Measurements from ENCODE around the gene GALNT9.

The GALNT9 gene

DNA sequence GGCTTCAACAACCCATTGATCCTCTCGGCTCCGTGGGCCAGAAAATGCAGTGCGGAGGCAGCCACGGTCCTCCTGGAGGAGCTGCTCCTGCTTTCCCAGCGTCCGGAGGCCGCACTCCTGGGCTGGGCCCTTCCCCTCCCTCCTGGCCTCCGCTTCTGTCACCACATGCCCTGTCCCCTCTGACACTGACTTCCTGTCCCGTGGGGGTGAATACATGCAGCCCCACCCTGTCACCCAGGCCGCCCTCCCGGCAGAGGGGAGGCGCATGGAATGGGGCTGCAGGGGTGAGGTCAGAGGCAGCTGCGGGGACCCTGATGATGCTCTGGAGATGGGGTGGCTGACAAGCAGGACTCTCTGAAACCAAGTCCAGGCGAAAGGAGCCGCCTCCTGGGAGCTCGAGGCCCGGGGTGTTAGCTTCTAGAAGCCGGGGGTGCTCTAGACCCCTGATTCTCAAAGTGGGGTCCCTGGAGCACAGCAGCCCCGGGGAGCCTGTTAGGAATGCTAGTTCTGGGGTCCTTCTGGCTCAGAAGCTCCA is 152.9 kb downstream of the GALNT9 start:
- no peak overlapping the region for H3K4me3 ChIP-seq (ENCODE audit: low read depth, low read length)
- DNase-seq (ENCODE audit: low read depth, low spot score), result no peak
- POLR2A ChIA-PET, result no interaction called here
- CTCF ChIA-PET, result interaction anchor here (1.7 kb wide), 1 partner anchor 237 kb away, joined by 3 read pairs; no protein-coding TSS in a partner anchor
- TF ChIP-seq, protein P1, sequence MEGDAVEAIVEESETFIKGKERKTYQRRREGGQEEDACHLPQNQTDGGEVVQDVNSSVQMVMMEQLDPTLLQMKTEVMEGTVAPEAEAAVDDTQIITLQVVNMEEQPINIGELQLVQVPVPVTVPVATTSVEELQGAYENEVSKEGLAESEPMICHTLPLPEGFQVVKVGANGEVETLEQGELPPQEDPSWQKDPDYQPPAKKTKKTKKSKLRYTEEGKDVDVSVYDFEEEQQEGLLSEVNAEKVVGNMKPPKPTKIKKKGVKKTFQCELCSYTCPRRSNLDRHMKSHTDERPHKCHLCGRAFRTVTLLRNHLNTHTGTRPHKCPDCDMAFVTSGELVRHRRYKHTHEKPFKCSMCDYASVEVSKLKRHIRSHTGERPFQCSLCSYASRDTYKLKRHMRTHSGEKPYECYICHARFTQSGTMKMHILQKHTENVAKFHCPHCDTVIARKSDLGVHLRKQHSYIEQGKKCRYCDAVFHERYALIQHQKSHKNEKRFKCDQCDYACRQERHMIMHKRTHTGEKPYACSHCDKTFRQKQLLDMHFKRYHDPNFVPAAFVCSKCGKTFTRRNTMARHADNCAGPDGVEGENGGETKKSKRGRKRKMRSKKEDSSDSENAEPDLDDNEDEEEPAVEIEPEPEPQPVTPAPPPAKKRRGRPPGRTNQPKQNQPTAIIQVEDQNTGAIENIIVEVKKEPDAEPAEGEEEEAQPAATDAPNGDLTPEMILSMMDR (IDR thresholded peaks at IDR 0.05; ENCODE audit: insufficient read depth, low read length, missing control alignments), result no peak

DNA sequence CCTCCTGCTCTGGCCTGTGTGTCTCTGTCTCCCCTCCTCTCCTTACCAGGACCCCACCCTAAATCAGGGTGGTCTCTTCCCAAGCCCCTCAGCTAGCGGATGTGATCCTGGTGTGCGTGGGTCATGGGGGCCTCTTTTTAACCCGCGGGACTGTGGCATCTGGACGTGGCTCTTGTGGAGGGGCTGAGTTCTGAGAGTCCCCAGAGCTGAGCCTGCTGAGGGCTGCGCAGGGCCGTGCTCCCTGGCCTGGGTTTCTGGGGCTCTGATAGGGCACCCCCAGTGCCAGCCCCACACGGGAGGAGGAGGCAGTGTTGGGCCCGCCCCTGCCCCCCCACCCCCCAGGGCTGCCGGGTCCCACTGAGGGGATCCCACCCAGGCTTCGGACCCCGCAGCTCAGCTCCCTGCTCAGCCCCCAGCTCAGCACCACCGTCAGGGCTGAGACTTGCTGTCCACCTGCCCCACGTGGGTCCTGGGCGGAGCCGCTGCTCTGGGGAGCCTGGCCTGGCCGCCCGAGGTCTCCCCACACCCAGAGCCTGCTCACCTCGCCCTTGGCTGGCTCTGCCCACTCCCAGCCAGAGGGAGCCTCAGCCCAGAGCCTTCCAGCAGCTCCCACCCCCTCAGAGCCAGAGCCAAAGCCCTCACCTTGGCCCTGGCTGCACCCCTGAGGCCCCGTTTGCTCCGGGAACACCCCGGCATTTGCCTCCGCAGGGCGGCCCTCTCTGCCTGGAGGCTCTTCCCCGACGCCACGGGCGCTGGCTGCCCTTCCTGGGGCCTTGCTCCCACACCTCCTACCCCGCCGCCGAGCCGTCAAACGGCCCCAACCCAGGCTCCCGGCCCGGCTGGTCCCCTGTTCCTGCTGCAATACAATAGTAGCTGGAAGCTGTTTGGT is 153.6 kb downstream of the GALNT9 start:
- no peak for DNase-seq (ENCODE audit: low read depth, low spot score)
- POLR2A ChIA-PET, result no interaction called here
- H3K4me3 ChIP-seq (ENCODE audit: low read depth, low read length), result no peak overlapping the region
- TF ChIP-seq, protein P1 (IDR thresholded peaks at IDR 0.05; ENCODE audit: insufficient read depth, low read length, missing control alignments), result no peak
- CTCF ChIA-PET, result interaction anchor here (1.5 to 1.7 kb wide), 2 partner anchors 22 to 238 kb away, joined by 3 read pairs; no protein-coding TSS in a partner anchor

DNA sequence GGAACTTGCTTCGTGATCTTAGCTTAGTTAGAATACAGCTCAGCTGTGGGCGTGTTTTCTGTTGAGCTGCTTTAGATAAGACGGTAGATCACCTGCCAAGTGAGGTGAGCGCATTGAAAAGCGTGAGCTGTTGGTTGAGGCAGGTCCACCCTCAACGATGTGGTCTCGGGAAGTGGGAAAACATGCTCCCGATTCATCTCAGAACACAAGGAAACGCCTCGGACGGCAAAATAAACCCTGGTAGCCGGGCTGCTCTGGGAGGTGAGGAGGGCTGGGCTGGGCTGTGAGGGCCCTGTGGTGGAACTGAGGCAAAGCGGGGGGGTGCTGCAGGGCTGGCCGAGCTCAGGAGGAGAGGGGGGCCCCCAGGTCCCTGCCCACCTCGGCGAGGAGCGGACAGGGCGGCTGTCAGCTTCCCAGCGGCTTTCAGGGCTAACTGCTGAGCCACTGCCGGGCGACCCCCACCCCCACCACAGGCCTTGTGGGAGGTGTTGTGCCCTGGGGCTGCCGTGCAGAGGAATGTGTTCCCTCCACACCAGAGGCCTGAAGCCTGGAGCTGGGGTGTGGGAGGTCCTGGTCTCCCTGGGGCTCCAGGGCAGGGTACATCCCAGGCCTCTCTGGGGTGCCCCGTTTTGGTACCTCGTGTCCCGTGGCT is 154.4 kb downstream of the GALNT9 start:
- DNase-seq (ENCODE audit: low read depth, low spot score), result no peak
- no peak overlapping the region for H3K4me3 ChIP-seq (ENCODE audit: low read depth, low read length)
- ChIA-PET POLR2A (no interaction called here), CTCF (interaction anchor here (1.5 to 1.7 kb wide), 2 partner anchors 21 to 239 kb away, joined by 3 read pairs; no protein-coding TSS in a partner anchor)
- TF ChIP-seq, protein P1 (IDR thresholded peaks at IDR 0.05; ENCODE audit: insufficient read depth, low read length, missing control alignments), result no peak

DNA sequence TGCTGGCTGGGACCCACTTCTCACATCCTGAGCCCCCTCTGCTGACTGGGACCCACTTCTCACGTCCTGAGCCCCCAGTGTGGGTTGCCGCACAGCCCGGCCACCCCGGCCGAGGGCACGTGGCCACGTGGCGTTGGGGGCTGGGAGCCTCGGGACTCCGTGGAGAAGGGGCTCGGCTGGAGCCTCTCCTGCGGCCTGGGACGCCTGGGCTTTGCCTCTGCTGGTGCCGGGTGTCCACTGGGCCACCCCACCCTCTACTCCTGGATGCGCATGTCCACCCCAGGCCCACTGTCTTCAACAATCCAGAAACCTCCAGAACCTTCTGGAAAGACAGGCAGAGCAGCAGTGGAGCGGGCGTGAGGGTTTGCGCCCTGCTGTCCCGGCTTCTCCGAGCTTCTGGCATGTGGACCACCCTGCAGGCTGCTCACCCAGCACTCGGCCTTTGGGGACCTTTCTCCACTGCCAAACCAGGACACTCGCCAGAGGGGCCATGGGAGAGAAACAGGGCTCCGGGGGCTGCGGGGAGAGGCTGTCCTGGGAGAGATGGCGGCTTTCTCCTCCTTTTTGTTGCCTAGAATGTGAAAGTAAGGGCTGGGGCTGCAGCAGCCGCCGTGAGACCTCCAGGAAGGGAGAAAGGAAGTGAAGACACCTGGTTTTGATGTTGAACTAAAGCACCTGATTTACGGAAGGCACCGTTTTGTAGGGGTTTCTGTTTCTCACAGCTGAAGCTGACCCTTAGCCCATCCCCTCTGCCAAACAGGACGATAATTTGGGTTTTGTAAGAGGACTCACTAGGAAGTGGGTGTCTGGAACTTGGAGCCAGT is 155.2 kb downstream of the GALNT9 start:
- no peak overlapping the region for H3K4me3 ChIP-seq (ENCODE audit: low read depth, low read length)
- ChIA-PET CTCF (interaction anchor here (1.5 kb wide), 1 partner anchor 21 kb away, joined by 3 read pairs; no protein-coding TSS in a partner anchor), POLR2A (no interaction called here)
- TF ChIP-seq, protein P1 (IDR thresholded peaks at IDR 0.05; ENCODE audit: insufficient read depth, low read length, missing control alignments), result no peak
- DNase-seq (ENCODE audit: low read depth, low spot score), result no peak

DNA sequence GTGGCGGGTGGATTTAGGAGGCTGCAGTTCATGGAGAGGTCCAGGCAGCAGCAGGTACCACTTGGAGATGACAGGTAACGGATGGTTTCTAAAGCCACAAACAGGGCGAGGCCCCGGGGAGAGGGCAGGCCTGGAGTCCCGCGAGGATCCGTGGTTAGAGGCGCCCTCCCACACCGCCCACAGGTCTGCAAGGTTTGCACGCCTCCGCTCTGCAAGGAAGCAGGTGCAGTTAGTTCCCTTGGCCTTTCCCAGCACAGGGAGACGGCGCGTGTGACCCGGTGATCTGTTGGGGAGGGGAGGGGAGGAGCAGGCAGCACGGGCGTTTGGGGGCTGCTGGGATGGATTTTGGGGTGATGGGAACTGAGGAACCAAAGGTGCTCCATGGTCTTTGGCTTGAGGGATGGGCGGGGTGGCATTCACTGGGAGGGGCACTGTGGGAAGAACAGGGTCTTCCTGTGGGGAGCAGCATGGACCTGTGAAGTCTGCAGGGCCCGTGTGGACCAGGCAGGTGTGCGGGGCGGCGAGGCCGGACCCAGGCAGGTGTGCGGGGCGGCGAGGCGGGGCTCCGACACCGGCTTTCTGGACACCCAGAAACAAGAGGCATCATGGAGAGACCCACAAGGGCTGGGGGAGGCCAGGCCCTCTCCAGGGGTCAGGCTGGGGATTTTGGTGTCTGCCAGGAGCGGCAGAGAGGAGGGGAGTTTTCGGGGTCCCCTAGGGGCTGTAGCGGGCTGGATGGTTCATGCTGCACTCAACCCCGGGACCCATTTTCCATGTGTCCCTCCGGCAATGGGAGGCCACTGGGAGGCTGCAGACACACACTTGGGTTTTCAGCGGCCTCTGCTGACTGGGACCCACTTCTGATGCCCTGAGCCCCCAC is 156.0 kb downstream of the GALNT9 start:
- no peak overlapping the region for H3K4me3 ChIP-seq (ENCODE audit: low read depth, low read length)
- TF ChIP-seq, protein P1 (IDR thresholded peaks at IDR 0.05; ENCODE audit: insufficient read depth, low read length, missing control alignments), result no peak
- no peak for DNase-seq (ENCODE audit: low read depth, low spot score)
- CTCF ChIA-PET, result no interaction called here
- POLR2A ChIA-PET, result no interaction called here

All from AG04449 (cell line).